HCT116 (cell line): Measurements from ENCODE around the gene TRMT2A. TPM values are rescaled to one million over a fixed set of nuclear protein-coding genes. Genes with fewer than 3 reads are reported as not detected.

Experiments
- ATAC-seq: fragments of 200-7000 bp; cut with Tn5 transposase; 2 replicates; pipeline ENCODE4 v1.9.1; 2020; ENCODE audit warnings: mild to moderate bottlenecking, moderate library complexity
- BruUV-seq: library from RNA; stranded (reverse); fragments of 400-500 nt; replicated peaks from 2 replicates; lab custom pipeline; 2021; lab: Mats Ljungman, UMichigan
- CTCF ChIA-PET: fragments of 300-600 bp; sonication (Branson Sonifier 250); formaldehyde crosslinking; loops from one replicate; lab custom pipeline; 2021; ENCODE audit warnings: antibody characterized with exemption; lab: Charles Lee
- POLR2A ChIA-PET: fragments of 300-600, 350-600 bp; sonication (Branson Sonifier 250); formaldehyde crosslinking; loops from one replicate; lab custom pipeline; 2021; ENCODE audit warnings: antibody characterized with exemption; lab: Charles Lee
- RAD21 ChIA-PET, 2 experiments: fragments of 300-600 bp; sonication (Branson Sonifier 250); formaldehyde crosslinking; loops; one replicate each; lab custom pipeline; 2023; ENCODE audit warnings: low total read pairs in 2 of 2; ENCODE audit not compliant: uncharacterized antibody in 2 of 2, unreplicated experiment in 2 of 2, low non-redundant PET in 1 of 2; lab: Charles Lee
- DNase-seq: peaks from one replicate; pipeline ENCODE4 v3.0.0-alpha.2; 2010; ENCODE audit warnings: low read depth, low spot score
- H2AFZ ChIP-seq: fragments of 200-600 bp; shearing (Covaris generic), sonication (generic); 2 replicates; pipeline ENCODE4 v1.6.1; 2017; ENCODE audit warnings: low read depth, mixed run types, mixed read lengths, antibody characterized with exemption, low read length; ENCODE audit not compliant: poor library complexity, severe bottlenecking
- H3K27ac ChIP-seq: 2 replicates; pipeline ENCODE4 v1.5.1; 2012; ENCODE audit warnings: low read depth, low read length
- H3K27me3 ChIP-seq: fragments of 200-600 bp; sonication (generic); 2 replicates; pipeline ENCODE4 v1.6.1; 2016; ENCODE audit warnings: mixed run types, low read length, mixed read lengths; ENCODE audit not compliant: insufficient read depth
- H3K36me3 ChIP-seq, 2 experiments: fragments of 200-500 bp in 1 of 2; fragments of 200-600 bp in 1 of 2; sonication (Bioruptor generic) in 1 of 2; sonication (generic) in 1 of 2; 2 replicates each; pipeline versions ENCODE4 v1.5.1 to v1.6.1; 2014 to 2016; ENCODE audit warnings: low read length in 2 of 2, inconsistent platforms in 1 of 2, mixed read lengths in 1 of 2, mixed run types in 1 of 2; ENCODE audit not compliant: insufficient read depth in 2 of 2, control insufficient read depth in 1 of 2
- H3K4me1 ChIP-seq, 2 experiments: fragments of 200-600 bp in 1 of 2; sonication (generic) in 1 of 2; 2 replicates each; pipeline versions ENCODE4 v1.5.1 to v1.6.1; 2012 to 2017; ENCODE audit warnings: low read length in 2 of 2, inconsistent platforms in 1 of 2, mild to moderate bottlenecking in 1 of 2, mixed read lengths in 1 of 2, mixed run types in 1 of 2, moderate library complexity in 1 of 2; ENCODE audit not compliant: insufficient read depth in 2 of 2, control insufficient read depth in 1 of 2
- H3K4me2 ChIP-seq: fragments of 200-600 bp; sonication (generic); 2 replicates; pipeline ENCODE4 v1.6.1; 2017; ENCODE audit warnings: mixed run types, low read length, mixed read lengths
- H3K4me3 ChIP-seq, 2 experiments: fragments of 200-600 bp in 1 of 2; sonication (generic) in 1 of 2; replicated peaks in 1 of 2; 2 replicates each; pipeline ENCODE4 v1.5.1; 2011 to 2016; ENCODE audit warnings: low read length in 2 of 2, control low read depth in 1 of 2, low read depth in 1 of 2, mild to moderate bottlenecking in 1 of 2, mixed read lengths in 1 of 2, mixed run types in 1 of 2
- H3K79me2 ChIP-seq: fragments of 200-600 bp; sonication (generic); 2 replicates; pipeline ENCODE4 v1.6.1; 2017; ENCODE audit warnings: mild to moderate bottlenecking, mixed run types, low read length, moderate library complexity, mixed read lengths; ENCODE audit not compliant: insufficient read depth
- H3K9ac ChIP-seq: fragments of 200-600 bp; sonication (generic); 2 replicates; pipeline ENCODE4 v1.6.1; 2016; ENCODE audit warnings: low read length, mixed read lengths
- H3K9me2 ChIP-seq: fragments of 200-600 bp; sonication (generic), shearing (Covaris generic); 2 replicates; pipeline ENCODE4 v1.6.1; 2017; ENCODE audit warnings: mixed run types, mild to moderate bottlenecking, moderate library complexity; ENCODE audit not compliant: insufficient read depth
- H3K9me3 ChIP-seq, 2 experiments: fragments of 200-500 bp in 1 of 2; fragments of 200-600 bp in 1 of 2; sonication (Bioruptor generic) in 1 of 2; sonication (generic) in 1 of 2; 2 replicates each; pipeline ENCODE4 v1.6.1; 2014 to 2017; ENCODE audit warnings: low read length in 2 of 2, mixed read lengths in 2 of 2, inconsistent platforms in 1 of 2, low read depth in 1 of 2, mild to moderate bottlenecking in 1 of 2, mixed run types in 1 of 2, moderate library complexity in 1 of 2; ENCODE audit not compliant: control insufficient read depth in 1 of 2, insufficient read depth in 1 of 2
- H4K20me1 ChIP-seq: fragments of 200-600 bp; sonication (generic), shearing (Covaris generic); 2 replicates; pipeline ENCODE4 v1.6.1; 2017; ENCODE audit warnings: mixed run types, mild to moderate bottlenecking, moderate library complexity; ENCODE audit not compliant: insufficient read depth
- CBX3 ChIP-seq: IDR thresholded peaks from 2 replicates; pipeline ENCODE4 v1.6.1; 2012; ENCODE audit warnings: low read depth
- EZH2 ChIP-seq: fragments of 200-600 bp; sonication (generic); IDR thresholded peaks from 2 replicates; pipeline ENCODE4 v1.6.1; 2017; ENCODE audit warnings: antibody characterized with exemption, mixed run types
- JUND ChIP-seq: IDR thresholded peaks from 2 replicates; pipeline ENCODE4 v1.6.1; 2012
- POLR2A ChIP-seq: IDR thresholded peaks from 2 replicates; pipeline ENCODE4 v1.7.0; 2011; ENCODE audit warnings: borderline replicate concordance; ENCODE audit not compliant: insufficient read depth, insufficient read length; ENCODE audit errors: extremely low read depth
- RAD21 ChIP-seq: IDR thresholded peaks from 2 replicates; pipeline ENCODE4 v1.6.1; 2012; ENCODE audit warnings: low read depth, mild to moderate bottlenecking
- SIN3A ChIP-seq: IDR thresholded peaks from 2 replicates; pipeline ENCODE4 v1.6.1; 2012; ENCODE audit warnings: low read depth
- SP1 ChIP-seq: IDR thresholded peaks from 2 replicates; pipeline ENCODE4 v1.6.1; 2012; ENCODE audit warnings: low read depth
- TCF7L2 ChIP-seq: IDR thresholded peaks from 2 replicates; pipeline ENCODE4 v1.7.0; 2011; ENCODE audit warnings: borderline replicate concordance, inconsistent platforms; ENCODE audit not compliant: insufficient read depth, insufficient read length; ENCODE audit errors: extremely low read depth
- YY1 ChIP-seq: IDR thresholded peaks from 2 replicates; pipeline ENCODE4 v1.6.1; 2011; ENCODE audit warnings: low read length, low read depth, moderate library complexity, mild to moderate bottlenecking; ENCODE audit not compliant: insufficient replicate concordance; ENCODE audit errors: extremely low read depth
- ZBTB33 ChIP-seq: IDR thresholded peaks from 2 replicates; pipeline ENCODE4 v1.6.1; 2011; ENCODE audit warnings: mild to moderate bottlenecking, low read length, moderate library complexity; ENCODE audit not compliant: insufficient replicate concordance; ENCODE audit errors: extremely low read depth
- ZFX ChIP-seq: fragments of 450-650 bp; IDR thresholded peaks from 2 replicates; pipeline ENCODE4 v1.6.1; 2017
- intact Hi-C: fragments of 100-400 bp; cut with micrococcal nuclease; formaldehyde crosslinking; loops from 2 replicates; pipeline ENCODE4 v1.10.0; 2022
- total RNA-seq: library from RNA; stranded (reverse); gene quantifications from one replicate; pipeline ENCODE4 v1.2.1, GENCODE V29; 2021; ENCODE audit not compliant: unreplicated experiment

Gene TRMT2A
- total RNA-seq, 1 experiment from 2014 or later = 67.3 TPM

GRCh38 chr22:20116376-20116950 lies 563 bp downstream of the TRMT2A start:
- H3K79me2 ChIP-seq = peaks cover 71% of the 10 kb centered on the region
- no peaks in the 10 kb centered on the region for H3K9me2 ChIP-seq
- H3K4me2 ChIP-seq = peak overlapping the region; percentile 91
- peak overlapping the region; percentile 79 for H3K27ac ChIP-seq
- ChIA-PET CTCF (no interaction called here), RAD21 (no interaction called here), POLR2A (no interaction called here)
- intact Hi-C loops = loop anchor here (10.0 kb wide), 1 partner anchor 152 kb away; no protein-coding TSS in a partner anchor
- peak; percentile 4 for ATAC-seq
- H3K27me3 ChIP-seq = no peaks in the 10 kb centered on the region
- TSS peak; percentile 54 for BruUV-seq
- no peak overlapping the region for H2AFZ ChIP-seq
- H4K20me1 ChIP-seq = no peaks in the 10 kb centered on the region
- H3K4me3 ChIP-seq = peak overlapping the region; percentile 77 to 97
- DNase-seq = no peak
- no peaks in the 10 kb centered on the region for H3K9me3 ChIP-seq
- H3K4me1 ChIP-seq = peaks cover 12 to 29% of the 10 kb centered on the region in 2 experiments
- H3K36me3 ChIP-seq = peaks cover 13 to 45% of the 10 kb centered on the region in 2 experiments
- TF ChIP-seq ZFX (no peak), SP1 (no peak), RAD21 (no peak), YY1 (no peak), ZBTB33 (no peak), JUND (no peak), TCF7L2 (no peak), EZH2 (no peak), POLR2A (no peak), CBX3 (no peak), SIN3A (no peak)
- H3K9ac ChIP-seq = peak overlapping the region; percentile 99
